Measurements from ENCODE around the gene GLB1L2.

GLB1L2 gene

DNA sequence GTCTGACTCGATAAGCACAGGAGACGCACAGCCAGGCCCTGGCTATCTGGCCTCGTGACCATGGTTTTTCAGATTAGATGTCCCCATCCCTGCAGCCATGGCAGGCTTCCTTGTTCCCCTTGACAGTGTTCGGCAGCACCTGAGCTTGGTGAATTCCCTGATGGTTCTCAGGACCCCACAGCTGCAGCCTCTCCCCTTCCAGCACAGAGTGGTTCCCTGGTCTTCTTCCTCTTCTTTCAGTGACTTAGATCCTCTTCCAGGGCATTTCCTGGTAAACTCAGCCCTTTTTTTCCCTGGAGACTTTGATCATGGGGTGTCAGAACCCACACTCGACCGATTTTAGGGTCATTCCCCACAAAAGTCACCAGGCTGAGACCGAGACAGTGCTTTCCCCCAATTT lies 41.1 kb upstream of the GLB1L2 start:
- no peak overlapping the region for H3K4me2 ChIP-seq (ENCODE audit: insufficient read depth, low read length)
- no peaks in the 10 kb centered on the region for H3K4me1 ChIP-seq (ENCODE audit: insufficient read depth, low read length)
- H4K20me1 ChIP-seq (ENCODE audit: insufficient read depth, low read length), result no peaks in the 10 kb centered on the region
- no peaks in the 10 kb centered on the region for H3K79me2 ChIP-seq (ENCODE audit: insufficient read depth, low read length)
- no peaks in the 10 kb centered on the region for H3K9me3 ChIP-seq (ENCODE audit: insufficient read depth, low read length, severe bottlenecking)
- no peak overlapping the region for H3K4me3 ChIP-seq (ENCODE audit: low read depth in 1 of 2, low read length in 2 of 2)
- DNase-seq (no peak), ATAC-seq (ENCODE audit: insufficient read depth, low read depth) (no peak)
- no peaks in the 10 kb centered on the region for H3K27me3 ChIP-seq (ENCODE audit: insufficient read depth, low read length, poor library complexity)
- no peaks in the 10 kb centered on the region for H3K36me3 ChIP-seq (ENCODE audit: insufficient read depth, low read length)
- H2AFZ ChIP-seq (ENCODE audit: low read depth, low read length), result no peak overlapping the region
- H3K27ac ChIP-seq (ENCODE audit: low read length), result no peak overlapping the region
- TF ChIP-seq CTCF (IDR thresholded peaks at IDR 0.05; ENCODE audit: borderline replicate concordance, extremely low read depth, low read length, poor library complexity, severe bottlenecking) (no peak), EZH2 (IDR thresholded peaks at IDR 0.05; ENCODE audit: borderline replicate concordance, low read depth, low read length, severe bottlenecking) (no peak)
- H3K9ac ChIP-seq (ENCODE audit: low read depth, low read length), result no peak overlapping the region

GRCh38 chr11:134291196-134291595 lies 40.6 kb upstream of the GLB1L2 start:
- DNase-seq (no peak), ATAC-seq (ENCODE audit: insufficient read depth, low read depth) (no peak)
- Histone ChIP-seq H3K9ac (ENCODE audit: low read depth, low read length) (no peak overlapping the region), H3K36me3 (ENCODE audit: insufficient read depth, low read length) (no peaks in the 10 kb centered on the region), H3K79me2 (ENCODE audit: insufficient read depth, low read length) (no peaks in the 10 kb centered on the region), H3K27ac (ENCODE audit: low read length) (no peak overlapping the region), H3K4me3 (ENCODE audit: low read depth in 1 of 2, low read length in 2 of 2) (no peak overlapping the region), H3K4me1 (ENCODE audit: insufficient read depth, low read length) (no peaks in the 10 kb centered on the region), H2AFZ (ENCODE audit: low read depth, low read length) (no peak overlapping the region), H3K4me2 (ENCODE audit: insufficient read depth, low read length) (no peak overlapping the region), H3K27me3 (ENCODE audit: insufficient read depth, low read length, poor library complexity) (no peaks in the 10 kb centered on the region), H3K9me3 (ENCODE audit: insufficient read depth, low read length, severe bottlenecking) (no peaks in the 10 kb centered on the region), H4K20me1 (ENCODE audit: insufficient read depth, low read length) (no peaks in the 10 kb centered on the region)
- TF ChIP-seq EZH2 (IDR thresholded peaks at IDR 0.05; ENCODE audit: borderline replicate concordance, low read depth, low read length, severe bottlenecking) (no peak), CTCF (IDR thresholded peaks at IDR 0.05; ENCODE audit: borderline replicate concordance, extremely low read depth, low read length, poor library complexity, severe bottlenecking) (no peak)

GRCh38 chr11:134292661-134293060 lies 39.1 kb upstream of the GLB1L2 start:
- H3K36me3 ChIP-seq (ENCODE audit: insufficient read depth, low read length), result no peaks in the 10 kb centered on the region

More at GRCh38 chr11:134292661-134293060, 39.1 kb upstream of the GLB1L2 start:
- no peak overlapping the region for H2AFZ ChIP-seq (ENCODE audit: low read depth, low read length)
- H3K9me3 ChIP-seq (ENCODE audit: insufficient read depth, low read length, severe bottlenecking), result no peaks in the 10 kb centered on the region
- H3K79me2 ChIP-seq (ENCODE audit: insufficient read depth, low read length), result no peaks in the 10 kb centered on the region
- H3K9ac ChIP-seq (ENCODE audit: low read depth, low read length), result no peak overlapping the region
- H3K4me2 ChIP-seq (ENCODE audit: insufficient read depth, low read length), result no peak overlapping the region
- no peak for ATAC-seq (ENCODE audit: insufficient read depth, low read depth)
- H3K4me1 ChIP-seq (ENCODE audit: insufficient read depth, low read length), result no peaks in the 10 kb centered on the region
- H3K4me3 ChIP-seq (ENCODE audit: low read depth in 1 of 2, low read length in 2 of 2), result no peak overlapping the region
- H3K27me3 ChIP-seq (ENCODE audit: insufficient read depth, low read length, poor library complexity), result no peaks in the 10 kb centered on the region
- no peaks in the 10 kb centered on the region for H4K20me1 ChIP-seq (ENCODE audit: insufficient read depth, low read length)
- DNase-seq, result no peak
- TF ChIP-seq EZH2 (IDR thresholded peaks at IDR 0.05; ENCODE audit: borderline replicate concordance, low read depth, low read length, severe bottlenecking) (no peak), CTCF (IDR thresholded peaks at IDR 0.05; ENCODE audit: borderline replicate concordance, extremely low read depth, low read length, poor library complexity, severe bottlenecking) (no peak)
- H3K27ac ChIP-seq (ENCODE audit: low read length), result no peak overlapping the region

Data from DND-41 (cell line).